ENCODE measurements around the gene MSLN. TPM values are rescaled to one million over a fixed set of nuclear protein-coding genes. Genes with fewer than 3 reads are reported as not detected.
A peak's percentile ranks its signal among the peaks of the same experiment; 100 is the strongest.

The MSLN gene
- total and polyA plus RNA-seq, 2 of the 13 experiments (the other 11 are each of a cell fraction or from before 2014, with no cell fraction given), result 2.0 to 2.3 TPM

- TF ChIP-seq POGK (CRISPR knock-in tag; conservative IDR thresholded peaks at IDR 0.05) (no peak), SOX5 (CRISPR knock-in tag; IDR thresholded peaks at IDR 0.05; ENCODE audit: borderline replicate concordance) (no peak), ZNF441 (CRISPR knock-in tag; IDR thresholded peaks at IDR 0.05; ENCODE audit: borderline replicate concordance) (no peak), IRF2 (CRISPR knock-in tag; IDR thresholded peaks at IDR 0.05) (0 out of 2 replicates have a peak, but pooled peaks have one; percentile 22), TEF (CRISPR knock-in tag; IDR thresholded peaks at IDR 0.05) (no peak), SMC3 (IDR thresholded peaks at IDR 0.05; ENCODE audit: low read length) (peak; percentile 36; the same call in 1 of the 2 replicates), RBM22 (optimal IDR thresholded peaks at IDR 0.05; ENCODE audit: low read length) (no peak), CCAR2 (optimal IDR thresholded peaks at IDR 0.05; ENCODE audit: low read depth, low read length) (no peak), ZBED4 (CRISPR knock-in tag; IDR thresholded peaks at IDR 0.05; ENCODE audit: borderline replicate concordance) (0 out of 2 replicates have a peak, but pooled peaks have one; percentile 52), THAP9 (CRISPR knock-in tag; IDR thresholded peaks at IDR 0.05; ENCODE audit: borderline replicate concordance) (peak; percentile 73; the same call in 1 of the 2 replicates), ZNF276 (CRISPR knock-in tag; IDR thresholded peaks at IDR 0.05; ENCODE audit: low read depth) (no peak), MAZ (IDR thresholded peaks at IDR 0.05; ENCODE audit: borderline replicate concordance, low read depth, low read length) (no peak), MAZ (CRISPR knock-in tag; IDR thresholded peaks at IDR 0.05; ENCODE audit: low read depth) (no peak), LCORL (IDR thresholded peaks at IDR 0.05) (no peak), LCORL (CRISPR knock-in tag; IDR thresholded peaks at IDR 0.05) (no peak), GABPA (IDR thresholded peaks at IDR 0.05; ENCODE audit: low read depth, low read length) (0 out of 2 replicates have a peak, but pooled peaks have one; percentile 19), GABPA (CRISPR knock-in tag; IDR thresholded peaks at IDR 0.05; ENCODE audit: low read depth) (no peak)
These were observed 25.3 kb downstream of the MSLN start (continued) for GRCh38 chr16:785563-786535.

Measured in HepG2 (cell line).